ENCODE data around the gene MAPK13.

The MAPK13 gene

DNA sequence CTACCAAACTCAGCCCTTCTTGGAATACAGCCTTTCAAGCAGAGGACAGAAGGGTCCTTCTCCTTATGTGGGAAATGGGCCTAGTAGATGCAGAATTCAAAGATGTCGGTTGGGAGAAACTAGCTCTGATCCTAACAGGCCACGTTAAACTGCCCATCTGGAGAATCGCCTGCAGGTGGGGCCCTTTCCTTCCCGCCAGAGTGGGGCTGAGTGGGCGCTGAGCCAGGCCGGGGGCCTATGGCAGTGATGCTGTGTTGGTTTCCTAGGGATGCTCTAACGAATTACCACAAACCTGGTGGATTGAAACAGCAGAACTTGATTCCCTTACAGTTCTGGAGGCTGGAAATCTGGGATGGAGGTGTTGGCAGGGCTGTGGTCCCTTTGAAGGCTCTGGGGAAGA lies 9.1 kb downstream of the MAPK13 start:
- Histone ChIP-seq H3K27me3 (ENCODE audit: low read depth, low read length) (no peaks in the 10 kb centered on the region), H3K27ac (ENCODE audit: low read length) (no peak overlapping the region), H3K4me3 (ENCODE audit: low read depth in 1 of 2, low read length in 2 of 2) (no peak overlapping the region), H3K36me3 (ENCODE audit: control insufficient read depth in 1 of 2, insufficient read depth in 2 of 2, low read length in 2 of 2) (peaks cover 9 to 10% of the 10 kb centered on the region in 2 donors), H3K9me3 (ENCODE audit: control insufficient read depth in 1 of 2, low read length in 2 of 2) (no peaks in the 10 kb centered on the region), H3K4me1 (ENCODE audit: control insufficient read depth in 1 of 2, insufficient read depth in 2 of 2, low read length in 2 of 2) (no peaks in the 10 kb centered on the region)

DNA sequence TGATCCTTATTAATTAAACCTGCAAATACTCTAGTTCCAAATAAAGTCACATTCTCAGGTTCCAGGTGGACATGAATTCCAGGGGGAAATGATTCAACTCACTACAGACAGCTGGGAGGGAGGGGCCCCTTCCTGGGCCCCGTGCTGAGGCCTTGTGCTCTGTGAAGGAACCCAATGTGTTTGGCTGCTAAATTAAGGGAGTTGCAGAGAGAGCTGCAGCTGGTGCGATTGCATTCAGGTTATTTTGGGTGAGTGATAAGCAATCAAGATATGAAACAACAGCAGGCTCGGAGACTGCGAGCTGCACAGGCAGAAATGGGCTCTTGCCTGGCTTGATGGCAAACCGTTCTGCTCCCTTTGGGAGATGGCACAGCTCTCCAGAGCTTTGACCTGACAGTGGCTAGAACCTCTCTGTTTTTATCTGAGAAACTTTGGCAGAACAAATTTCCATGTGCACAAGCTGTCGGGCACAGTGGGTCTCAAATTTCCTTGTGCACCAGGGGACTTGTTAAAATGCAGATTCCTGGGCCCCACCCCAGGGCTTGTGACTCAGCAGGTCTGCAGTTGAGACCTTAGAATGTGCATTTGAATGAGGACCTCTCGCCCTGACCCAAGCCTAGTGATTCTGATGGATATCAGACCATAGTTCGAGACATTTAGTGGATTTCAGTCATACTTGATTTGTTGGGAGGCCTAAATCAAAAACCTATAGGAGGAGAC lies 9.8 kb downstream of the MAPK13 start:
- Histone ChIP-seq H3K9me3 (ENCODE audit: control insufficient read depth in 1 of 2, low read length in 2 of 2) (no peaks in the 10 kb centered on the region), H3K27me3 (ENCODE audit: low read depth, low read length) (no peaks in the 10 kb centered on the region), H3K36me3 (ENCODE audit: control insufficient read depth in 1 of 2, insufficient read depth in 2 of 2, low read length in 2 of 2) (peaks cover 9 to 10% of the 10 kb centered on the region in 2 donors), H3K4me1 (ENCODE audit: control insufficient read depth in 1 of 2, insufficient read depth in 2 of 2, low read length in 2 of 2) (no peaks in the 10 kb centered on the region), H3K27ac (ENCODE audit: low read length) (no peak overlapping the region), H3K4me3 (ENCODE audit: low read depth in 1 of 2, low read length in 2 of 2) (no peak overlapping the region)

DNA sequence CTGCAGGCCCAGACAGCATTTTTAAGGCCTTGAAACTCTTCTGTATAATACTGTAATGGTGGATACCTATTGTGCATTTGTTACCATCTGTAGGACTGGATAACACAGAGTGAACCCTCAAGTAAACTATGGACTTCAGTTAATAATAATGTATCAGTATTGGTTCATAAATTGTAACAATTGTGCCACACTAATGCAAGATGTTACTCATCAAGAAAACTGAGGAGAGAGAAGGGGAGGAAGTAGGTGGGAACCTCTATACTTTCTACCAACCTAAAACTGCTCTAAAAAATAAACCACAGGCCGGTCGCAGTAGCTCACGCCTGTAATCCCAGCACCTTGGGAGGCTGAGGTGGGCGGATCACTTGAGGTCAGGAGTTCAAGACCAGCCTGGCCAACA lies 10.8 kb downstream of the MAPK13 start:
- Histone ChIP-seq H3K27me3 (ENCODE audit: low read depth, low read length) (no peaks in the 10 kb centered on the region), H3K36me3 (ENCODE audit: control insufficient read depth in 1 of 2, insufficient read depth in 2 of 2, low read length in 2 of 2) (peaks cover 9 to 10% of the 10 kb centered on the region in 2 donors), H3K9me3 (ENCODE audit: control insufficient read depth in 1 of 2, low read length in 2 of 2) (no peaks in the 10 kb centered on the region), H3K4me3 (ENCODE audit: low read depth in 1 of 2, low read length in 2 of 2) (no peak overlapping the region), H3K4me1 (ENCODE audit: control insufficient read depth in 1 of 2, insufficient read depth in 2 of 2, low read length in 2 of 2) (no peaks in the 10 kb centered on the region), H3K27ac (ENCODE audit: low read length) (no peak overlapping the region)

DNA sequence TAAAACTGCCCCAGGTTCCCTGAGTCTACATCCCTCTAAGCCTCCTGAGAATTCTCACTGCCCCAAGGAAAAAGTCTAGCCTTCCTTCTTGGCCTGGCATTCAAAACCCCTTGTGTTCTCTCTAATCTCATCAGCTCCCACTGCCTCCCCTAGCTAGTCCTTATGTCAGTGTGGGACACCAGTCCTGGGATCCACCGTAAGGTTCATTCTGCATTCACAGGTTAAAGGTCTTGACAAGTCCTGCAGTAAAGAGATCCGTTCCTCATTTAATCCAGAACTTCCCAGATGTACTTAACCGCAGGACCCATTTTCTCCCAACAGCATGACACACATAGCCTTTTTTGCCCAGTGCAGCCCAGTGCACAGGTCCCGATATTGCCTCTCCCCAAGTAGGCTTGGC lies 11.6 kb downstream of the MAPK13 start:
- Histone ChIP-seq H3K27ac (ENCODE audit: low read length) (no peak overlapping the region), H3K9me3 (ENCODE audit: control insufficient read depth in 1 of 2, low read length in 2 of 2) (no peaks in the 10 kb centered on the region), H3K27me3 (ENCODE audit: low read depth, low read length) (no peaks in the 10 kb centered on the region), H3K4me3 (ENCODE audit: low read depth in 1 of 2, low read length in 2 of 2) (no peak overlapping the region), H3K4me1 (ENCODE audit: control insufficient read depth in 1 of 2, insufficient read depth in 2 of 2, low read length in 2 of 2) (no peaks in the 10 kb centered on the region), H3K36me3 (ENCODE audit: control insufficient read depth in 1 of 2, insufficient read depth in 2 of 2, low read length in 2 of 2) (peaks cover 6 to 9% of the 10 kb centered on the region in 2 donors)

DNA sequence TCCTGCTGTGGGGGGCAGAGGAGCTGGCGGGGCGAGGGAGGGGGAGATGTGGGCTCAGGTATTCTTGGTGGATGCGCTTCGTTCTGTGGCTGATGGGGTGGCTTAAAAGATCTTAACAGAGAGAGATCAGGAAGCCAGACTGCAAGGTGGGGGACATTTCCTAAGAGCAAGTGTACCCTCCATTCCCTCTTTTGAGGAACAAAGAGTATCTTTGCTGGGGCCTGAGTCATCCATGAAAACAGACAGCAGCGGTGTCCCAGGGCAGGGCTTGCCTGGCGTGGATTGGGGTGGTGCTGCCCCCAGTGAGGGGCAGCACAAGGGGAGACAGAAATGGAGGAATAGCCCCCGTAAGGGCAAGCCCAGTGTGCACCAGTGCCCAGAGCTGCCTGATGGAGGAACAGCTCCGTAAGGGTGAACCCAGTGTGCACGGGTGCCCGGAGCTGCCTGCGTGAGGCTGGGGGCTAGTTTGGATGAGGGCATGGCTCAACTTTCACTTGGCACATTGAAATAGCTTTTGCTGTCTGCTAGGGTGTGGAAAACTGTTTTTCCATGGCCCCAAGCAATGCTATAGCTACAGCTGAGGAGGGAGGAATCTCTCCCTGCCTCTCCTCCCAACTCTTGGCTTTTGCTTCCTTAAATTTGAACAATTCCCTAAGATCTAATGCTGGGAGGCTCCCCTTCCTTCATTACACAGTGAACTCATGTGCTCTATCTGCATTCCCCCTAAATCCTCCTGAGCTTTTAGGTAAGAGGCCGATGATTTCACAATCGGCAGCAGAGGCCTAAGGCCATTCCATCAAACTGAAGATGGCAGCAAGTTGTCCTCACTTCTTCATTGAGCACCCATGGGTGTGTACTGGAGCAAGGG lies 12.9 kb downstream of the MAPK13 start:
- Histone ChIP-seq H3K27me3 (ENCODE audit: low read depth, low read length) (no peaks in the 10 kb centered on the region), H3K36me3 (ENCODE audit: control insufficient read depth in 1 of 2, insufficient read depth in 2 of 2, low read length in 2 of 2) (peaks cover 5 to 7% of the 10 kb centered on the region in 2 donors), H3K4me3 (ENCODE audit: low read depth in 1 of 2, low read length in 2 of 2) (no peak overlapping the region), H3K4me1 (ENCODE audit: control insufficient read depth in 1 of 2, insufficient read depth in 2 of 2, low read length in 2 of 2) (no peaks in the 10 kb centered on the region), H3K27ac (ENCODE audit: low read length) (no peak overlapping the region), H3K9me3 (ENCODE audit: control insufficient read depth in 1 of 2, low read length in 2 of 2) (no peaks in the 10 kb centered on the region)

DNA sequence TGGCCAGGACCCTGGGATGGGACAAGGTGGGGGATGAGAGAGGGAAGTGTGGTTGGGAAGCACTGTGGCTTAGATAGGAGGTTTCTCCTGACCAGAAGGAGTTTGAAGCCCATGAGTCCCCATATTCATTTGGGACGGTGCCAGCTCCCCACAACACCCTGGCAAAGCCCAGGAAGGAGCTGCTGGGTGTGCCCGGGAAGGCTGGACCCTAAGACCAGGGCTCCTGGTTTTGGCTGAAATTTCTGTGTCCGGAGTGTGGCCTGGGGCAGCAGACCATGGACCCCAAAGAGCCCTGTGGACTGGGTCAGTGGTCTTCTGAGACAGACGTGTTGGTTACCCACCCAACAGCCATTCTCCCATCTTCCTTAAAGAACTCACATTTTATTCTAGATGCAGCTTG lies 15.2 kb downstream of the MAPK13 start:
- Histone ChIP-seq H3K4me1 (ENCODE audit: control insufficient read depth in 1 of 2, insufficient read depth in 2 of 2, low read length in 2 of 2) (no peaks in the 10 kb centered on the region), H3K27ac (ENCODE audit: low read length) (no peak overlapping the region), H3K9me3 (ENCODE audit: control insufficient read depth in 1 of 2, low read length in 2 of 2) (no peaks in the 10 kb centered on the region), H3K4me3 (ENCODE audit: low read depth in 1 of 2, low read length in 2 of 2) (no peak overlapping the region), H3K36me3 (ENCODE audit: control insufficient read depth in 1 of 2, insufficient read depth in 2 of 2, low read length in 2 of 2) (no peaks in the 10 kb centered on the region), H3K27me3 (ENCODE audit: low read depth, low read length) (no peaks in the 10 kb centered on the region)

DNA sequence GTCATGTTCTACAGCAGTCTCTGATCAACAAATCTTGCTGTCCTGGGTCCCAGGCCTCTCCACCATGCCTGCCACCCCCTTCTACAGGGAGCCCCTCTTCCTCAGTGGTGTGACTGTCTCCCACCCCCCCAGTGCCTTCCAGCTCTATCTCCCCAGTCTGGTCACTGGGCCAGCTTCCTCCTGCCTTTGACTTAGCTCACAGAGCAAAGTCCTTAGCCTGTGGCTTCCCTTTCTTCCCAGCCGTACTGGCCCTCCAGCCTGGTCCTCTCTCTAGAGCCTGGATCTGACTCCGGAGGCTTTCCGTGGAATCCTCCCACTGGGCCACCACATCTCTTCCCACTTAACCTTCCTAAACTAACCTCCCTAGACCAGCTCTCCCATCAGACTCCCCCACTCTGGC lies 17.0 kb downstream of the MAPK13 start:
- no peaks in the 10 kb centered on the region for H3K36me3 ChIP-seq (ENCODE audit: control insufficient read depth in 1 of 2, insufficient read depth in 2 of 2, low read length in 2 of 2)
- H3K9me3 ChIP-seq (ENCODE audit: control insufficient read depth in 1 of 2, low read length in 2 of 2): no peaks in the 10 kb centered on the region
- no peak overlapping the region for H3K27ac ChIP-seq (ENCODE audit: low read length)
- no peak overlapping the region for H3K4me3 ChIP-seq (ENCODE audit: low read depth in 1 of 2, low read length in 2 of 2)
- no peaks in the 10 kb centered on the region for H3K27me3 ChIP-seq (ENCODE audit: low read depth, low read length)
- H3K4me1 ChIP-seq (ENCODE audit: control insufficient read depth in 1 of 2, insufficient read depth in 2 of 2, low read length in 2 of 2): no peaks in the 10 kb centered on the region

DNA sequence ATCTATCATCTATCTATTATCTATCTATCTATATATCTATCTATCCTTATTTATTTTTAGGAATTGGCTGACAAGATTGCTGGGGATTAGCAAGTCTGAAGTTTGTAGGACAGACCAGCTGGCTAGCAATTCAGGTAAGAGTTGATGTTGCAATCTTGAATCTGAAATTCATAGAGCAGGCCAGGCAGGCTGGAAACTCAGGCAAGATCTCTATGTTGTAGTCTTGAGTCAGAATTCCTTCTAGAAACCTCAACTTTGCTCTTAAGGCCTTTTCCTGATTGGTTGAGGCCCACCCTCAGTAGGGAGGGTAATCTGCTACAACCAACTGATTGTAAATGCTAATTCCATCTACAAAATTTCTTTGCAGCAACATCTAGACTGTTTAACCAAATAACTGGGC lies 19.2 kb downstream of the MAPK13 start:
- Histone ChIP-seq H3K4me1 (ENCODE audit: control insufficient read depth in 1 of 2, insufficient read depth in 2 of 2, low read length in 2 of 2) (no peaks in the 10 kb centered on the region), H3K4me3 (ENCODE audit: low read depth in 1 of 2, low read length in 2 of 2) (no peak overlapping the region), H3K27me3 (ENCODE audit: low read depth, low read length) (no peaks in the 10 kb centered on the region), H3K9me3 (ENCODE audit: control insufficient read depth in 1 of 2, low read length in 2 of 2) (no peaks in the 10 kb centered on the region), H3K27ac (ENCODE audit: low read length) (no peak overlapping the region), H3K36me3 (ENCODE audit: control insufficient read depth in 1 of 2, insufficient read depth in 2 of 2, low read length in 2 of 2) (no peaks in the 10 kb centered on the region)

DNA sequence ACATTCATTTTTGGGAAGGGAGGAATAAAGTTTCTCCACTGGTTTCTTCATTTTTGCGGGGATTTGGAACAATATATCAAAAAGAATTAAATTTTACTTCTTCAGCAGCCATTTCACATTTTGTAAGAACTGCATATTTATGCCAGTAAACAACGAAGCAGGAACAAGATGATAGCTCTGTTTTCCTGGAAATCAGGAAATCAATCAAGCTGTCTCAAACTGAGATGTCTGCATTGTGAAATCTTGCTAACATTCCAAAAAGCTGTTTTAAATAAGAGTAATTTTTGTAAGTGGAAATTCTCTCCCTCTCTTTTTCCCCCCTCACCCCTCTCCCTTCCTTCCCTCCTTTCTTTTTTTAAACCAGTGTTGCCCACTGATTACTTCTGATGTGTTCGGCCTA lies 20.0 kb downstream of the MAPK13 start:
- Histone ChIP-seq H3K36me3 (ENCODE audit: control insufficient read depth in 1 of 2, insufficient read depth in 2 of 2, low read length in 2 of 2) (no peaks in the 10 kb centered on the region), H3K4me1 (ENCODE audit: control insufficient read depth in 1 of 2, insufficient read depth in 2 of 2, low read length in 2 of 2) (no peaks in the 10 kb centered on the region), H3K27ac (ENCODE audit: low read length) (no peak overlapping the region), H3K4me3 (ENCODE audit: low read depth in 1 of 2, low read length in 2 of 2) (no peak overlapping the region), H3K9me3 (ENCODE audit: control insufficient read depth in 1 of 2, low read length in 2 of 2) (no peaks in the 10 kb centered on the region), H3K27me3 (ENCODE audit: low read depth, low read length) (no peaks in the 10 kb centered on the region)

DNA sequence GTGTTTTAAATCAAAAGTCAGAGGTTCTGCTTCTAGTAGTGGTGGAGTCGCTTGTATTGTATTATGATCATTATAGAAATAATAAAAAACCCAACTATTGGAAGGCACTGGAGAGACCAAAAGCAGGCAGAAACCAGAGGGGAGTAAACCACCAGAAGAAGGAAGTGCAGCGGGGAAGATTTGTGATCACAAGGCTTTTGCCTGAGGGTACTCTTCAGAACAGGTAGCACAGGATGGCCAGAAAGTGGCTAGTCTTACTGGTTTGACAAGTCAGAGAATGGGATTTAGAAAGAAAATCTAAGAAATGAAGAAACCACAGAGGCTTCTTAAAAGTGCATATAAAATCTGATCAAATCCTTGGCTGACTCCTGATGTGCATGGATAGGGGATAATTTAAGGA lies 24.0 kb downstream of the MAPK13 start:
- Histone ChIP-seq H3K27ac (ENCODE audit: low read length) (no peak overlapping the region), H3K4me3 (ENCODE audit: low read depth in 1 of 2, low read length in 2 of 2) (no peak overlapping the region), H3K4me1 (ENCODE audit: control insufficient read depth in 1 of 2, insufficient read depth in 2 of 2, low read length in 2 of 2) (no peaks in the 10 kb centered on the region), H3K27me3 (ENCODE audit: low read depth, low read length) (no peaks in the 10 kb centered on the region), H3K36me3 (ENCODE audit: control insufficient read depth in 1 of 2, insufficient read depth in 2 of 2, low read length in 2 of 2) (no peaks in the 10 kb centered on the region), H3K9me3 (ENCODE audit: control insufficient read depth in 1 of 2, low read length in 2 of 2) (no peaks in the 10 kb centered on the region)

DNA sequence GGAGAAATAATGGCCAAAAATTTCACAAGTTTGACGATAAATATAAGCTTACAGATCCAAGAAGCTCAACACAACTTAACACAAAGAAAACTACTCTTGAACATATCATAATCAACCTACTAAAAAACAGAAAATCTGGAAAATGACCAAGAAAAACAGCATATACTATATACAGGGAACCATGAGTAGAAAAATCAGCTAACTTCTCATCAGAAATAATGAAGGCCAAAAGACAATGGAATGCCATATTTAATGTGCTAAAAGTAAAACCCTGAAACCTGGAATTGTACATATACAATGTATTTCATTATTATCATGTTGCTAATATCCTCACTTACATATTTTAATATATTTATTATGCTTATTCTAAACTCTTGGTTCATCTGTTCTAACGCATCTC lies 25.3 kb downstream of the MAPK13 start:
- no peaks in the 10 kb centered on the region for H3K27me3 ChIP-seq (ENCODE audit: low read depth, low read length)
- H3K27ac ChIP-seq (ENCODE audit: low read length): no peak overlapping the region
- no peaks in the 10 kb centered on the region for H3K9me3 ChIP-seq (ENCODE audit: control insufficient read depth in 1 of 2, low read length in 2 of 2)
- no peak overlapping the region for H3K4me3 ChIP-seq (ENCODE audit: low read depth in 1 of 2, low read length in 2 of 2)
- no peaks in the 10 kb centered on the region for H3K36me3 ChIP-seq (ENCODE audit: control insufficient read depth in 1 of 2, insufficient read depth in 2 of 2, low read length in 2 of 2)
- H3K4me1 ChIP-seq (ENCODE audit: control insufficient read depth in 1 of 2, insufficient read depth in 2 of 2, low read length in 2 of 2): no peaks in the 10 kb centered on the region

All from muscle layer of duodenum (tissue), 2 donors.